K562 (cell line): ENCODE measurements around the gene LONP1. TPM values are rescaled to one million over a fixed set of nuclear protein-coding genes. Genes with fewer than 3 reads are reported as not detected.
A peak's percentile ranks its signal among the peaks of the same experiment; 100 is the strongest.

Experiments
- ATAC-seq: fragments of 200-7000 bp; cut with Tn5 transposase; 3 replicates; pipeline ENCODE4 v1.9.1; 2020; ENCODE audit warnings: moderate library complexity
- BruUV-seq: library from RNA; stranded (reverse); fragments of 400-500 nt; replicated peaks from 2 replicates; lab custom pipeline; 2021; lab: Mats Ljungman, UMichigan
- CTCF ChIA-PET: fragments of 300-600 bp; formaldehyde crosslinking; extraction: SDS; loops from one replicate; lab custom pipeline; 2021; ENCODE audit warnings: low intra/inter-chr PET ratio; lab: Yijun Ruan, JAX
- POLR2A ChIA-PET: fragments of 300-600, 350-650 bp; sonication (Branson Sonifier 250); formaldehyde crosslinking; extraction: SDS; loops from one replicate; lab custom pipeline; 2021; ENCODE audit warnings: antibody characterized with exemption, inconsistent platforms; lab: Yijun Ruan, JAX
- DNase-seq, 4 experiments: peaks; one replicate each; pipeline versions ENCODE4 v3.0.0 to v3.0.0-alpha.2; 2011 to 2018; ENCODE audit warnings: low spot score in 3 of 4, mixed read lengths in 3 of 4; ENCODE audit errors: extremely low read depth in 1 of 4
- FAIRE-seq: peaks from 2 replicates; lab custom pipeline; 2011; peaks lifted over from hg19 to GRCh38; lab: Jason Lieb, UNC
- H2AFZ ChIP-seq: 2 replicates; pipeline ENCODE4 v1.6.0; 2011; ENCODE audit warnings: low read depth, low read length, control low read depth, inconsistent platforms
- H3K27ac ChIP-seq: fragments of 200-600 bp; 3 replicates; pipeline ENCODE4 v1.8.0; 2011; ENCODE audit warnings: low read depth, mild to moderate bottlenecking, control low read depth, inconsistent platforms, low read length, moderate library complexity, mixed read lengths; ENCODE audit errors: extremely low read depth
- H3K27me3 ChIP-seq, 2 experiments: fragments of 300-600 bp in 1 of 2; 2 replicates in 1 of 2; 3 replicates in 1 of 2; pipeline versions ENCODE4 v1.6.0 to v1.8.0; 2011; ENCODE audit warnings: inconsistent platforms in 2 of 2, low read length in 2 of 2, mild to moderate bottlenecking in 1 of 2, mixed read lengths in 1 of 2, moderate library complexity in 1 of 2; ENCODE audit not compliant: control insufficient read depth in 2 of 2, insufficient read depth in 2 of 2
- H3K36me3 ChIP-seq: fragments of 300-600 bp; 3 replicates; pipeline ENCODE4 v1.8.0; 2011; ENCODE audit warnings: mild to moderate bottlenecking, low read length, inconsistent platforms; ENCODE audit not compliant: control insufficient read depth, insufficient read depth
- H3K4me1 ChIP-seq, 2 experiments: fragments of 200-600 bp in 1 of 2; replicated peaks in 1 of 2; 2 replicates in 1 of 2; 3 replicates in 1 of 2; pipeline versions ENCODE4 v1.5.1 to v1.8.0; 2011; ENCODE audit warnings: inconsistent platforms in 2 of 2, low read length in 2 of 2, mild to moderate bottlenecking in 1 of 2, mixed read lengths in 1 of 2, moderate library complexity in 1 of 2; ENCODE audit not compliant: control insufficient read depth in 2 of 2, insufficient read depth in 2 of 2
- H3K4me2 ChIP-seq: 2 replicates; pipeline ENCODE4 v1.6.1; 2011; ENCODE audit warnings: low read length, control low read depth, inconsistent platforms, mixed read lengths; ENCODE audit not compliant: insufficient read depth
- H3K4me3 ChIP-seq: fragments of 200-600 bp; sonication (generic), shearing (Covaris generic); 2 replicates; pipeline ENCODE4 v1.5.1; 2016; ENCODE audit warnings: control low read depth, inconsistent platforms
- H3K79me2 ChIP-seq: fragments of 200-600 bp; 3 replicates; pipeline ENCODE4 v1.8.0; 2011; ENCODE audit warnings: low read length, inconsistent platforms; ENCODE audit not compliant: control insufficient read depth, insufficient read depth
- H3K9ac ChIP-seq, 2 experiments: 2 replicates each; pipeline versions ENCODE4 v1.6.0 to v1.6.1; 2011; ENCODE audit warnings: low read depth in 2 of 2, low read length in 2 of 2, control low read depth in 1 of 2, inconsistent platforms in 1 of 2, mild to moderate bottlenecking in 1 of 2, mixed read lengths in 1 of 2; ENCODE audit not compliant: insufficient read depth in 1 of 2
- H3K9me1 ChIP-seq: one replicate; pipeline ENCODE4 v1.6.0; 2011; ENCODE audit warnings: inconsistent platforms, mild to moderate bottlenecking, low read length, moderate library complexity; ENCODE audit not compliant: control insufficient read depth, insufficient read depth
- H3K9me3 ChIP-seq: replicated peaks from 2 replicates; pipeline ENCODE4 v1.5.1; 2011; ENCODE audit warnings: low read depth, low read length, inconsistent platforms; ENCODE audit not compliant: control insufficient read depth, insufficient read depth
- H4K20me1 ChIP-seq: replicated peaks from 2 replicates; pipeline ENCODE4 v1.6.1; 2011; ENCODE audit warnings: low read length, inconsistent platforms, mixed read lengths; ENCODE audit not compliant: control insufficient read depth, insufficient read depth
- C11orf30 ChIP-seq: fragments of 450-650 bp; IDR thresholded peaks from 2 replicates; pipeline ENCODE4 v1.6.1; 2016; ENCODE audit warnings: low read depth, mild to moderate bottlenecking
- CCAR2 ChIP-seq: fragments of 200-400 bp; formaldehyde crosslinking; IDR thresholded peaks from 2 replicates; pipeline ENCODE4 v1.6.1; 2017; ENCODE audit warnings: mild to moderate bottlenecking, low read depth, low read length
- FOXO4 ChIP-seq: fragments of 450-650 bp; formaldehyde crosslinking; IDR thresholded peaks from 2 replicates; pipeline ENCODE4 v1.4.0; 2020; ENCODE audit warnings: mild to moderate bottlenecking, moderate library complexity
- HIVEP1 ChIP-seq: fragments of 250-450 bp; sonication (Bioruptor Pico); IDR thresholded peaks from 2 replicates; pipeline ENCODE4 v1.4.0; 2020; ENCODE audit warnings: mild to moderate bottlenecking
- KDM5B ChIP-seq: fragments of 200-600 bp; sonication (generic); IDR thresholded peaks from 2 replicates; pipeline ENCODE4 v1.6.1; 2012; ENCODE audit warnings: low read depth, mild to moderate bottlenecking, moderate library complexity, low read length, control low read depth, inconsistent platforms; ENCODE audit not compliant: insufficient replicate concordance
- KLF10 ChIP-seq: fragments of 250-450 bp; sonication (Bioruptor Pico); IDR thresholded peaks from 2 replicates; pipeline ENCODE4 v1.6.1; 2021; ENCODE audit warnings: matching md5 sums
- NONO ChIP-seq, 2 experiments: fragments of 200-400 bp in 1 of 2; fragments of 450-650 bp in 1 of 2; formaldehyde crosslinking in 1 of 2; IDR thresholded peaks; 2 replicates each; pipeline ENCODE4 v1.6.1; 2017; ENCODE audit warnings: low read depth in 2 of 2, mild to moderate bottlenecking in 2 of 2, moderate library complexity in 2 of 2, low read length in 1 of 2
- NR0B1 ChIP-seq: fragments of 450-650 bp; IDR thresholded peaks from one replicate; pipeline ENCODE4 v1.6.1; 2018; ENCODE audit warnings: mild to moderate bottlenecking, moderate library complexity; ENCODE audit not compliant: partially characterized antibody
- POLR2G ChIP-seq: fragments of 200-400 bp; formaldehyde crosslinking; IDR thresholded peaks from 2 replicates; pipeline ENCODE4 v1.6.1; 2017; ENCODE audit warnings: low read depth, mild to moderate bottlenecking, antibody characterized with exemption, low read length, moderate library complexity
- RBFOX2 ChIP-seq: fragments of 200-400 bp; formaldehyde crosslinking; IDR thresholded peaks from 2 replicates; pipeline ENCODE4 v1.6.1; 2017; ENCODE audit warnings: low read depth, mild to moderate bottlenecking, low read length, moderate library complexity
- RHOXF2B ChIP-seq: fragments of 250-450 bp; sonication (Bioruptor Pico); conservative IDR thresholded peaks from 2 replicates; pipeline ENCODE4 v1.5.1; 2021
- SP1 ChIP-seq: sonication (generic); formaldehyde crosslinking; IDR thresholded peaks from 2 replicates; pipeline ENCODE4 v1.8.1; 2022; ENCODE audit warnings: mild to moderate bottlenecking, missing genetic modification reagents
- USF2 ChIP-seq: sonication (generic); formaldehyde crosslinking; IDR thresholded peaks from 2 replicates; pipeline ENCODE4 v1.5.0; 2020; ENCODE audit warnings: missing genetic modification reagents
- ZBTB33 ChIP-seq: sonication (generic); formaldehyde crosslinking; IDR thresholded peaks from 2 replicates; pipeline ENCODE4 v1.8.1; 2023; ENCODE audit warnings: mild to moderate bottlenecking, missing genetic modification reagents
- ZC3H11A ChIP-seq: IDR thresholded peaks from 2 replicates; pipeline ENCODE4 v1.6.1; 2012; ENCODE audit warnings: low read depth, low read length, improper control_type of control experiment
- ZNF212 ChIP-seq: fragments of 450-650 bp; formaldehyde crosslinking; IDR thresholded peaks from 2 replicates; pipeline ENCODE4 v1.4.0; 2020; ENCODE audit warnings: mild to moderate bottlenecking
- ZSCAN29 ChIP-seq: fragments of 450-650 bp; IDR thresholded peaks from 2 replicates; pipeline ENCODE4 v1.6.1; 2017
- WGBS: fragments of 100-300 bp; shearing (Covaris generic); methylation state at CpG from one replicate; pipeline ENCODE4 v1.1.6; 2016; ENCODE audit warnings: low coverage, mixed read lengths; ENCODE audit not compliant: insufficient coverage; ENCODE audit errors: missing lambda C conversion rate; 5-methylcytosine and 5-hydroxymethylcytosine counted together
- in situ Hi-C: fragments of 300-500 bp; cut with MboI; formaldehyde crosslinking; loops from 4 replicates; pipeline ENCODE4 v1.15.0; 2018; ENCODE audit warnings: inconsistent platforms, mixed read lengths
- intact Hi-C: fragments of 100-400 bp; cut with micrococcal nuclease; formaldehyde crosslinking; loops from 2 replicates; pipeline ENCODE4 v1.14.2; 2022
- polyA plus RNA-seq, 8 experiments: library from polyadenylated mRNA; depleted of rRNA in 4 of 8; stranded (reverse) in 5 of 8; unstranded in 3 of 8; fragments of >200 nt; fragmentation: Nextera tagmentation in 2 of 8; fragmentation: Illumina TruSeq in 1 of 8; extraction: Ambion mirVana in 2 of 8; extraction: Trizol in 1 of 8; gene quantifications; 2 replicates each; pipeline versions ENCODE4 v1.2.1 to v1.2.3, GENCODE V29; 2011 to 2014; ENCODE audit warnings: inconsistent platforms in 1 of 8, missing spikeins in 1 of 8
- total RNA-seq, 7 experiments: library from RNA; depleted of rRNA in 6 of 7; stranded (reverse); fragments of >200 nt in 6 of 7; fragmentation: Illumina TruSeq in 2 of 7; extraction: Trizol in 2 of 7; gene quantifications; 2 replicates each; pipeline versions ENCODE4 v1.2.1 to v1.2.3, GENCODE V29; 2011 to 2021; ENCODE audit warnings: low replicate concordance in 1 of 7

LONP1 gene
- total and polyA plus RNA-seq, 9 of the 15 experiments (the other 6 are each of a cell fraction or from before 2014, with no cell fraction given): 1.1 to 238 (median 84.5) TPM

- Histone ChIP-seq H3K4me1 (peaks cover 0 to 58% of the 10 kb centered on the region in 2 experiments; a peak in 2 of 5 replicates), H3K9me1 (peaks cover 6% of the 10 kb centered on the region), H3K27ac (no peak overlapping the region), H3K79me2 (peaks cover 43% of the 10 kb centered on the region), H4K20me1 (peaks cover 41% of the 10 kb centered on the region), H3K36me3 (peaks cover 83% of the 10 kb centered on the region; the same call in 2 of the 3 replicates), H3K9ac (peak overlapping the region in 1 of 2 experiments; percentile 52; a peak in 1 of 4 replicates), H3K4me3 (no peak overlapping the region), H3K4me2 (no peak overlapping the region), H2AFZ (no peak overlapping the region), H3K27me3 (no peaks in the 10 kb centered on the region), H3K9me3 (no peaks in the 10 kb centered on the region)
- in situ Hi-C loops (no loop called here), intact Hi-C loops (no loop called here)
- no TSS peak for BruUV-seq
- ChIA-PET CTCF (no interaction called here), POLR2A (interaction anchor here (0.7 to 2.7 kb wide), 4 partner anchors 8 to 21 kb away, joined by 4 to 34 read pairs (median 4); partner anchors contain the start of gene RPL36)
- ATAC-seq: peak; percentile 17
- 89% methylated on average over 22 of the region's 30 CpGs for WGBS
- no peak for DNase-seq
- FAIRE-seq: no peak
- TF ChIP-seq FOXO4 (CRISPR knock-in tag): no peak
- no peak for TF ChIP-seq CCAR2
- no peak for TF ChIP-seq HIVEP1 (CRISPR knock-in tag)
- TF ChIP-seq NONO (IDR thresholded peaks at IDR 0.05; ENCODE audit: low read depth in 2 of 2, low read length in 1 of 2): no peak
- TF ChIP-seq ZNF212 (CRISPR knock-in tag): no peak
- TF ChIP-seq ZC3H11A: no peak
- no peak for TF ChIP-seq SP1 (CRISPR knock-in tag)
- TF ChIP-seq ZBTB33 (CRISPR knock-in tag): peak; percentile 9; the same call in 1 of the 2 replicates
- peak; percentile 5; the same call in 1 of the 2 replicates for TF ChIP-seq RBFOX2
- TF ChIP-seq ZSCAN29: no peak
- no peak for TF ChIP-seq KLF10 (CRISPR knock-in tag)
- TF ChIP-seq C11orf30: no peak
- no peak for TF ChIP-seq USF2
- TF ChIP-seq POLR2G: peak; percentile 68; the same call in 1 of the 2 replicates
- TF ChIP-seq NR0B1: no peak
- no peak for TF ChIP-seq RHOXF2B (CRISPR knock-in tag)
- TF ChIP-seq KDM5B: no peak
Observed at GRCh38 chr19:5697890-5698634, 21.9 kb downstream of the LONP1 start.
